Panc1 (cell line): ENCODE measurements around the gene TOB2. TPM values are rescaled to one million over a fixed set of nuclear protein-coding genes. Genes with fewer than 3 reads are reported as not detected.

Source experiments
- ATAC-seq: fragments of 200-7000 bp; cut with Tn5 transposase; 2 replicates; pipeline ENCODE4 v1.9.1; 2020; ENCODE audit warnings: mild to moderate bottlenecking, moderate library complexity
- BruUV-seq: library from RNA; stranded (reverse); fragments of 400-500 nt; replicated peaks from 2 replicates; lab custom pipeline; 2021; lab: Mats Ljungman, UMichigan
- CTCF ChIA-PET: fragments of 300-600 bp; sonication (Branson Sonifier 250); formaldehyde crosslinking; loops from one replicate; lab custom pipeline; 2022; ENCODE audit warnings: antibody characterized with exemption; lab: Charles Lee
- POLR2A ChIA-PET: fragments of 300-600 bp; sonication (Branson Sonifier 250); formaldehyde crosslinking; loops from one replicate; lab custom pipeline; 2022; ENCODE audit warnings: antibody characterized with exemption; lab: Charles Lee
- DNase-seq: peaks from one replicate; pipeline ENCODE4 v3.0.0-alpha.2; 2010; ENCODE audit warnings: low read depth, low spot score
- H3K27ac ChIP-seq: 2 replicates; pipeline ENCODE4 v1.5.1; 2011; ENCODE audit warnings: mild to moderate bottlenecking, low read length, inconsistent platforms
- H3K27me3 ChIP-seq: fragments of 200-500 bp; sonication (Bioruptor generic); 2 replicates; pipeline ENCODE4 v1.6.0; 2014; ENCODE audit warnings: low read length, inconsistent platforms; ENCODE audit not compliant: control insufficient read depth, insufficient read depth
- H3K36me3 ChIP-seq: fragments of 200-500 bp; sonication (Bioruptor generic); 2 replicates; pipeline ENCODE4 v1.5.1; 2014; ENCODE audit warnings: inconsistent platforms, mild to moderate bottlenecking, low read length, moderate library complexity; ENCODE audit not compliant: control insufficient read depth, insufficient read depth
- H3K4me1 ChIP-seq: 2 replicates; pipeline ENCODE4 v1.5.1; 2011; ENCODE audit warnings: inconsistent platforms, mild to moderate bottlenecking, low read length, moderate library complexity; ENCODE audit not compliant: control insufficient read depth, insufficient read depth
- H3K4me3 ChIP-seq, 2 experiments: 2 replicates each; pipeline ENCODE4 v1.5.1; 2011 to 2012; ENCODE audit warnings: low read depth in 2 of 2, low read length in 2 of 2, mild to moderate bottlenecking in 2 of 2, inconsistent platforms in 1 of 2, moderate library complexity in 1 of 2
- H3K9me3 ChIP-seq: fragments of 200-500 bp; sonication (Bioruptor generic); 2 replicates; pipeline ENCODE4 v1.5.1; 2014; ENCODE audit warnings: low read depth, mild to moderate bottlenecking, inconsistent platforms, low read length, moderate library complexity; ENCODE audit not compliant: control insufficient read depth, insufficient read depth
- POLR2AphosphoS5 ChIP-seq: IDR thresholded peaks from 2 replicates; pipeline ENCODE4 v1.6.1; 2012; ENCODE audit warnings: mild to moderate bottlenecking, low read depth, low read length, moderate library complexity
- SIN3A ChIP-seq: IDR thresholded peaks from 2 replicates; pipeline ENCODE4 v1.6.1; 2012; ENCODE audit warnings: low read depth, mild to moderate bottlenecking, low read length, moderate library complexity, borderline replicate concordance; ENCODE audit not compliant: insufficient read depth
- TCF7L2 ChIP-seq: IDR thresholded peaks from 2 replicates; pipeline ENCODE4 v1.6.1; 2011; ENCODE audit warnings: mild to moderate bottlenecking, low read depth, low read length, inconsistent platforms
- in situ Hi-C: cut with HindIII; loops from 2 replicates; pipeline ENCODE4 v1.10.0; 2016; ENCODE audit warnings: low sequenced_read_pairs, low pct_unique_long_range_greater_than_20kb
- intact Hi-C: fragments of 100-400 bp; cut with micrococcal nuclease; formaldehyde crosslinking; loops from one replicate; pipeline ENCODE4 v1.10.0; 2022; ENCODE audit not compliant: unreplicated experiment
- total RNA-seq: library from RNA; stranded (reverse); gene quantifications from one replicate; pipeline ENCODE4 v1.2.1, GENCODE V29; 2021; ENCODE audit not compliant: unreplicated experiment
- TF ChIP-seq, protein P1 (sequence below): fragments of 450-650 bp; IDR thresholded peaks from 2 replicates; pipeline ENCODE4 v1.5.1; 2017; ENCODE audit warnings: mild to moderate bottlenecking
- TF ChIP-seq, protein P2 (sequence below), 2 experiments: IDR thresholded peaks; 2 replicates each; pipeline ENCODE4 v1.6.1; 2011 to 2012; ENCODE audit warnings: low read depth in 2 of 2, control low read depth in 1 of 2, low read length in 1 of 2, mild to moderate bottlenecking in 1 of 2, moderate library complexity in 1 of 2; ENCODE audit not compliant: insufficient read depth in 1 of 2

The TOB2 gene
- total RNA-seq, 1 experiment from 2014 or later = 43.6 TPM

DNA sequence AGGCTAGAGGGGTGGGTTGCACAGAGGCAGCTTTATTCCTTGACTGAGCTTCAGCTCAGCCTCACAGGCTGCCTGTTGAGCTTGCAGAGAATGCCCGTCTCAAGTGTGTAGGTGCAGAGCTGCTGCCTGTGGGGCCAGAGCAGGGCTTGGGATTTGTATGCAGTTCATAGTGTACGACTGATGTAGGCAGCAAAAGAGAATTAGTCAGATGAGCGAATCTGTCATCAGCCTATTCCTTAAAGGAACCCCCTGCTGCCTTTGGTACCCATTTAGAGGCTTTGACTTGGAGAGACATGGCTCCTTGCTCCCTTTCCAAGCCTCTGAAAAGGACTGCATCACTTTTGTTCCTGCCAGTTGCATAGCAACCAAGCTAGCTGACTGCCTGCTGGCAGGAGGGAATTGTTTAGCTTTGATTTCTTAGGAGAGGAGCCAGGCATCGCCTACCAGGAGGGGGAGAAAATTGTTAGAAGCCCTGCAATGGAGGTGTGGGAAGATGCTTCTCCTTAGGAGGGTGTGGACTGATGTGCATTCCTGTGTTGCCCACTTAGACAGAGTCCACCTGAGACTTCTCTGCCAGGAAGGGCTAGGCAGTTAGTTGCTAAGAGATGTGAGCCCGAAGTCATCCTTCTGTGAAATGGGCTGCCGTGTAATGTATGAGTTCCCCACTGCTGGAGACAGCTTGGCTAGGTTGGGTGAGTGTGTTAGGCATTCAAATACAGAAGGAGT, 33.2 kb upstream of the TOB2 start:
- CTCF ChIA-PET = no interaction called here
- no peak overlapping the region for H3K4me3 ChIP-seq
- no peaks in the 10 kb centered on the region for H3K9me3 ChIP-seq
- DNase-seq (no peak), ATAC-seq (no peak; the same call in 1 of the 2 replicates)
- POLR2A ChIA-PET = interaction anchor here (0.6 kb wide), 1 partner anchor 16 kb away, joined by 11 read pairs; no protein-coding TSS in a partner anchor
- no peaks in the 10 kb centered on the region for H3K27me3 ChIP-seq
- peaks cover 37% of the 10 kb centered on the region for H3K4me1 ChIP-seq
- TF ChIP-seq, protein P1, sequence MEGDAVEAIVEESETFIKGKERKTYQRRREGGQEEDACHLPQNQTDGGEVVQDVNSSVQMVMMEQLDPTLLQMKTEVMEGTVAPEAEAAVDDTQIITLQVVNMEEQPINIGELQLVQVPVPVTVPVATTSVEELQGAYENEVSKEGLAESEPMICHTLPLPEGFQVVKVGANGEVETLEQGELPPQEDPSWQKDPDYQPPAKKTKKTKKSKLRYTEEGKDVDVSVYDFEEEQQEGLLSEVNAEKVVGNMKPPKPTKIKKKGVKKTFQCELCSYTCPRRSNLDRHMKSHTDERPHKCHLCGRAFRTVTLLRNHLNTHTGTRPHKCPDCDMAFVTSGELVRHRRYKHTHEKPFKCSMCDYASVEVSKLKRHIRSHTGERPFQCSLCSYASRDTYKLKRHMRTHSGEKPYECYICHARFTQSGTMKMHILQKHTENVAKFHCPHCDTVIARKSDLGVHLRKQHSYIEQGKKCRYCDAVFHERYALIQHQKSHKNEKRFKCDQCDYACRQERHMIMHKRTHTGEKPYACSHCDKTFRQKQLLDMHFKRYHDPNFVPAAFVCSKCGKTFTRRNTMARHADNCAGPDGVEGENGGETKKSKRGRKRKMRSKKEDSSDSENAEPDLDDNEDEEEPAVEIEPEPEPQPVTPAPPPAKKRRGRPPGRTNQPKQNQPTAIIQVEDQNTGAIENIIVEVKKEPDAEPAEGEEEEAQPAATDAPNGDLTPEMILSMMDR = no peak
- TF ChIP-seq, protein P2, sequence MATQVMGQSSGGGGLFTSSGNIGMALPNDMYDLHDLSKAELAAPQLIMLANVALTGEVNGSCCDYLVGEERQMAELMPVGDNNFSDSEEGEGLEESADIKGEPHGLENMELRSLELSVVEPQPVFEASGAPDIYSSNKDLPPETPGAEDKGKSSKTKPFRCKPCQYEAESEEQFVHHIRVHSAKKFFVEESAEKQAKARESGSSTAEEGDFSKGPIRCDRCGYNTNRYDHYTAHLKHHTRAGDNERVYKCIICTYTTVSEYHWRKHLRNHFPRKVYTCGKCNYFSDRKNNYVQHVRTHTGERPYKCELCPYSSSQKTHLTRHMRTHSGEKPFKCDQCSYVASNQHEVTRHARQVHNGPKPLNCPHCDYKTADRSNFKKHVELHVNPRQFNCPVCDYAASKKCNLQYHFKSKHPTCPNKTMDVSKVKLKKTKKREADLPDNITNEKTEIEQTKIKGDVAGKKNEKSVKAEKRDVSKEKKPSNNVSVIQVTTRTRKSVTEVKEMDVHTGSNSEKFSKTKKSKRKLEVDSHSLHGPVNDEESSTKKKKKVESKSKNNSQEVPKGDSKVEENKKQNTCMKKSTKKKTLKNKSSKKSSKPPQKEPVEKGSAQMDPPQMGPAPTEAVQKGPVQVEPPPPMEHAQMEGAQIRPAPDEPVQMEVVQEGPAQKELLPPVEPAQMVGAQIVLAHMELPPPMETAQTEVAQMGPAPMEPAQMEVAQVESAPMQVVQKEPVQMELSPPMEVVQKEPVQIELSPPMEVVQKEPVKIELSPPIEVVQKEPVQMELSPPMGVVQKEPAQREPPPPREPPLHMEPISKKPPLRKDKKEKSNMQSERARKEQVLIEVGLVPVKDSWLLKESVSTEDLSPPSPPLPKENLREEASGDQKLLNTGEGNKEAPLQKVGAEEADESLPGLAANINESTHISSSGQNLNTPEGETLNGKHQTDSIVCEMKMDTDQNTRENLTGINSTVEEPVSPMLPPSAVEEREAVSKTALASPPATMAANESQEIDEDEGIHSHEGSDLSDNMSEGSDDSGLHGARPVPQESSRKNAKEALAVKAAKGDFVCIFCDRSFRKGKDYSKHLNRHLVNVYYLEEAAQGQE (IDR thresholded peaks at IDR 0.05; ENCODE audit: insufficient read depth in 1 of 2, low read depth in 2 of 2, low read length in 1 of 2) = no peak
- TF ChIP-seq SIN3A = no peak
- no peak for TF ChIP-seq TCF7L2
- TF ChIP-seq POLR2AphosphoS5 = no peak
- no TSS peak for BruUV-seq
- no peaks in the 10 kb centered on the region for H3K36me3 ChIP-seq
- intact Hi-C loops (no loop called here), in situ Hi-C loops (no loop called here)
- H3K27ac ChIP-seq = no peak overlapping the region

DNA sequence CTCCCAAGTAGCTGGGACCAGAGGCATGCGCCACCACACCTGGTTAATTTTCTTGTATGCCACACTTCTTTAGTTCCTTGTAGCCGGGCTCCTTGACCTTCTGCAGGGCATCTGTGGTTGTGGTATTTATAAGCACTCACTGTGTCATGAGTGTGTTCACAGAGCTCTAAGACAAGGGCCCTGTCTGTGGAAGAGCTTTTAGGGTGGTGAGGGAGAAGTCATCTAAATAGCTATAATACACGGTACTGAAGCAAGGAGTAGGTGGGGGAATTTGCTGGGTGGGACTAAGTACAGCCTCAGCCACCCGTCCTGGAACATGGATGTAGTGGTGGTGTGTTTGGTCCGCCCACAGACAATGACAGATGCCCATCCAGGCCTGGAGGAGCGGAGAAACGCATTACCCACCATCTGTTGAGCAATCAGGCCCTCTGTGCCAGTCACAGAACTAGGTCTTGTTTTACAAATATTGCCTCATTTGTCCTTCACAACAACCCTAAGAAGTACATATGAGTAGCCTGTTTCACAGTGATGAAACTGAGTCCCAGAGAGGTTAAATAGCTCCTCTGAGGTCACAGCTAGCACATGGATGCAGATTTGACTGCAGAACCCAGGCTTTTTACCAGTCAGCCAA, 32.4 kb upstream of the TOB2 start:
- DNase-seq (no peak), ATAC-seq (no peak)
- no peak overlapping the region for H3K27ac ChIP-seq
- no TSS peak for BruUV-seq
- no peak overlapping the region for H3K4me3 ChIP-seq
- ChIA-PET CTCF (interaction anchor here (0.6 kb wide), 1 partner anchor 33 kb away, joined by 6 read pairs; no protein-coding TSS in a partner anchor), POLR2A (interaction anchor here (0.7 kb wide), 1 partner anchor 30 kb away, joined by 14 read pairs; no protein-coding TSS in a partner anchor)
- H3K9me3 ChIP-seq = no peaks in the 10 kb centered on the region
- in situ Hi-C loops = no loop called here
- H3K4me1 ChIP-seq = peaks cover 37% of the 10 kb centered on the region
- intact Hi-C loops = no loop called here
- H3K36me3 ChIP-seq = no peaks in the 10 kb centered on the region
- no peak for TF ChIP-seq TCF7L2
- TF ChIP-seq SIN3A = no peak
- TF ChIP-seq, protein P2 (IDR thresholded peaks at IDR 0.05; ENCODE audit: insufficient read depth in 1 of 2, low read depth in 2 of 2, low read length in 1 of 2) = no peak
- TF ChIP-seq, protein P1 = no peak
- TF ChIP-seq POLR2AphosphoS5 = no peak
- no peaks in the 10 kb centered on the region for H3K27me3 ChIP-seq
